ENCODE measurements around the gene FSTL5.

Gene FSTL5

DNA sequence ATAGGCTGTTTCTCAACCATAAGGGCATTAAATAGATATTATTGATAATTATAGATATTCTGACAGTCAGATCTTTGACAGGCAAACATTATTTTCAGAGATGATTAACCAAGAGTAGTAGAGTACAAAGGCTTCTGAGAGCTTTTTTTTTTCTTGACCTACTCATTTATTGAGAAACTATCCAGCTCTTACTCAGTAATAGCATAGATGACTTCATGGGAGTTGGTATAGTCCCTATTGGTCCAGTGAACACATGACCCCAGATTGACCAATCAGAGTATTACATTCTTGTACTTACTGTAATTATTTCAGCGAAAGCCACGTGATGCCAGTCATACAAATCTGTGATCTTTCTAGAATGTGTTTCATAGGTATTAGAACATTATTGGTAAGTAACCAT, 508.7 kb downstream of the FSTL5 start:
- TF ChIP-seq, protein P1, sequence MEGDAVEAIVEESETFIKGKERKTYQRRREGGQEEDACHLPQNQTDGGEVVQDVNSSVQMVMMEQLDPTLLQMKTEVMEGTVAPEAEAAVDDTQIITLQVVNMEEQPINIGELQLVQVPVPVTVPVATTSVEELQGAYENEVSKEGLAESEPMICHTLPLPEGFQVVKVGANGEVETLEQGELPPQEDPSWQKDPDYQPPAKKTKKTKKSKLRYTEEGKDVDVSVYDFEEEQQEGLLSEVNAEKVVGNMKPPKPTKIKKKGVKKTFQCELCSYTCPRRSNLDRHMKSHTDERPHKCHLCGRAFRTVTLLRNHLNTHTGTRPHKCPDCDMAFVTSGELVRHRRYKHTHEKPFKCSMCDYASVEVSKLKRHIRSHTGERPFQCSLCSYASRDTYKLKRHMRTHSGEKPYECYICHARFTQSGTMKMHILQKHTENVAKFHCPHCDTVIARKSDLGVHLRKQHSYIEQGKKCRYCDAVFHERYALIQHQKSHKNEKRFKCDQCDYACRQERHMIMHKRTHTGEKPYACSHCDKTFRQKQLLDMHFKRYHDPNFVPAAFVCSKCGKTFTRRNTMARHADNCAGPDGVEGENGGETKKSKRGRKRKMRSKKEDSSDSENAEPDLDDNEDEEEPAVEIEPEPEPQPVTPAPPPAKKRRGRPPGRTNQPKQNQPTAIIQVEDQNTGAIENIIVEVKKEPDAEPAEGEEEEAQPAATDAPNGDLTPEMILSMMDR (IDR thresholded peaks at IDR 0.05; ENCODE audit: extremely low read depth, missing control alignments): no peak
- no peak for DNase-seq (ENCODE audit: low spot score)

DNA sequence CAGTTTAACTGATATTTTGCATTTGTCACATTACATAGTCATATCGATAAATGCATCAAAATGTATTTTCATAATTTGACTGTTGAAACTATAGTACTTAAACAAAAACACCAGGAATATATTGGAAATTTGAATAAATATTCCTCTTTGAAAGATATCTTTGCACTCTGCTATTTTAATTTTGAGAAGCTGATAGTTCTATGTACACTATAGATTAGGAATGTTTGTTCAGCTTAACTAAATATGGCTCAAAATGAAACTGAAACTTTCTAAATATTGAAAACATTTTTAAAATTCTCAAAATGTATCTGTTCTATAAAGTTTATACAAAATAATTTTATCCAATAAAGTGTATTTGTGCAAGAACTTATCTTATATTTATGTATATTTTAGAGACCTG, 510.1 kb downstream of the FSTL5 start:
- TF ChIP-seq, protein P1 (IDR thresholded peaks at IDR 0.05; ENCODE audit: extremely low read depth, missing control alignments): no peak
- no peak for DNase-seq (ENCODE audit: low spot score)

DNA sequence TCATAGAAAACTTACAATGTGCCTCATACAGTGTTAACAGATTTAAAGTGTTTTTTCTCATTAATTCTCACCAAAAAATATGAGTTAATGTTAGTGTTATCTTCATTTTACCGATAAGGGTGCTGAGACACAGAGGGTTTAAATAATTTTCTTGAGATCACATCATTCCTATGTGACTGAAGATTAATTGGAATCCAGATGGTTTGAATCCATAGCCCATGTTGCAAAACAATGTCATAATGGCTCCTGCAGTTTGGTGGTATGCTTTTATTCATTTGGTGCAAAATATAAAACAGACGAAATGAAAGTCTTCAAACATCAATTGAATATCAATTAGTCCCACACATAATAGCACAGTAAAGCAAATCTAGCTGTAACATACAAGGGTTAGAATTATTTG, 512.2 kb downstream of the FSTL5 start:
- DNase-seq (ENCODE audit: low spot score): no peak
- TF ChIP-seq, protein P1 (IDR thresholded peaks at IDR 0.05; ENCODE audit: extremely low read depth, missing control alignments): no peak

DNA sequence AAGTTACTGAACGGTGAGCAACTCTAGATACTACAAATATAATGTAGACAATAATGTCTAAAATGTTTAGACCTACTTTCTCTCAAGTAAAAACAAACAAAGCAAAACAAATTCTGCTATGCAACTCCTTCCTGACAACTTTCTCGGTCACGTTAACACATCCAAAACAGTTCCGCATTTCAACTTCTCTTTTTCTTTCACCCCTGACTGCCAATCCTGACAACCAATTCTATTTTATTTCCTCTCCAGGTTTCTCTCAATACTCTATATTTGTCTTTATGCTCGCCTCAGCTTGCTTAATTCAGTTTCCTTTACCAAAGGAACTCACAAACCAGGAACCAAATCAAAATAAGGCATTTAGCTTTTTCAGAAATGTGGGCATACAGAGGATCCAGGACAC, 513.0 kb downstream of the FSTL5 start:
- TF ChIP-seq, protein P1 (IDR thresholded peaks at IDR 0.05; ENCODE audit: extremely low read depth, missing control alignments): no peak
- no peak for DNase-seq (ENCODE audit: low spot score)

DNA sequence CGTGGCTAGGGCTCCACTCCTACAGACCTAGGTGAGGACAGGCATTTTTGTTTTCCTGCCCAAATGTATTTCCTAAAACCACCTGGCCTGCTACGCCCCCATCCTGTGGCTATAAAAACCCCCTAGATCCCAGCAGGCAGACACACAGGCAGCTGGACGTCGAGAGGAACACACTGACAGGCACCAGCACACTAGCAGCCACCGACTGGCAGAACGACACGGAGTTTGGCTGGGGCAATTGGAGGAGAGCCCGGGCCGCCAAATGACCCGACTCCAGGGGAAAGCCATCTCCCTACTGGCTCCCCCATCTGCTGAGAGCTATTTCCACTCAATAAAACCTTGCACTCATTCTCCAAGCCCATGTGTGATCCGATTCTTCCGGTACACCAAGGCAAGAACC, 516.0 kb downstream of the FSTL5 start:
- TF ChIP-seq, protein P1 (IDR thresholded peaks at IDR 0.05; ENCODE audit: extremely low read depth, missing control alignments): no peak
- no peak for DNase-seq (ENCODE audit: low spot score)

DNA sequence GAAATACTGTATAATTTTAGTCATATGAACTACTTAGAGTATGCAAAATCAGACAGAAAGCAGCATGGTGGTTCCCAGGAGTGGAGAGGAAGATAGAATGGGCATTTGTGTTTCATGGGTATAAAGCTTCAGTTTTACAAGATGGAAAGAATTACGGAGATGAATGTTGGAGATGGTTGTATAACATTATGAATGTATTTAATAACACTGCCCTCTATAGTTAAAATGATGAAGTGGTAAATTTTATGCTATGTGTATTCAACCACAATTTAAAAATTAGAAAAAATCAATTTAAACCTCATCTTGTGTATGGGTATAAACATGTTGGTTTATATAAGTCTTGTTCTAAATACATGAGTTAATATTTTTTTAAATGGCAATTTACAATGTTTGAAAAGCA, 521.1 kb downstream of the FSTL5 start:
- DNase-seq (ENCODE audit: low spot score): no peak
- TF ChIP-seq, protein P1 (IDR thresholded peaks at IDR 0.05; ENCODE audit: extremely low read depth, missing control alignments): no peak

DNA sequence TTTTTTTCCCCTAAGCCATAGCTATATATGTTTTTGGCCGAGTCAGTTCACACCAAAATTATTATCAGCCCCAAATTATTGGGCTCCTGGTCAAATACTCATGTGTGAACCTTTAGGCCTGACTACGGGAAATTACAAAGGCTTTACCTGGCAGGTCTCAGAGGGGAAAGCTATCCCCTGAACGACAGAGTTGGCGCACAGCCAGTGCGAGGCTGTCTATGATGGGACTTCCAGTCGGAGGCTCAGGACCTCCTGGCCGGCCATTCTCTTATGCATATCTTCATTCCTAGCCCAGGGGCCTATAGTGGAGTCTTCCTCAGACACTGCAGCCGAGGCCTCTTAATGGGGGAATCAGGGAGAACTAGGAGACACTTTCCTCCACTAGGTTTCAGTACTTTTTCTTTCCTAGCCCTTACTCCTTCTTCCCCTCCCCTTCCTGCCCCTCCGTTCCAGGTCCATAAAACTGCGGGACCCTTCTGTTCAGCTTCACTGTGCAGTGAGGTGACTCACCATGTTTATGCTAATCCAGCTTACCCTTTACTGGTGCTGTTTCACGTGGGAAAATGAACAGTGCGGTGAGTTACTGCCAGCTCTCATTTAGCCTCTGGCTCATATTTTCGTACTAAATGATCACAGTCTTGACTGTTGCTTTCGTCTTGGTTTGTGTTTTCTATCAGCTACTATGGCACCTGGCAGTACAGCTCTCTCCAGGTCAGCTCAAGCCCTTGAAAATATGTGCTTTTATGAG, 533.9 kb downstream of the FSTL5 start:
- TF ChIP-seq, protein P1 (IDR thresholded peaks at IDR 0.05; ENCODE audit: extremely low read depth, missing control alignments): no peak
- no peak for DNase-seq (ENCODE audit: low spot score)

All from GM20000 (cell line).